Sigmoid colon (tissue), 7 donors: Measurements from ENCODE around the gene UBFD1. TPM values are rescaled to one million over a fixed set of nuclear protein-coding genes. Genes with fewer than 3 reads are reported as not detected.

Experiments used
- DNase-seq: peaks from one replicate; pipeline ENCODE4 v3.0.0-alpha.2; 2019
- H3K27ac ChIP-seq, 4 donors: fragments of 200-600 bp; sonication (generic); one replicate each; pipeline ENCODE4 v1.5.1; 2016 to 2019; ENCODE audit warnings: mild to moderate bottlenecking in 1 of 4
- H3K27me3 ChIP-seq, 3 donors: fragments of 200-600 bp; sonication (generic); one replicate each; pipeline ENCODE4 v1.5.1; 2019; ENCODE audit warnings: mild to moderate bottlenecking in 1 of 3
- H3K36me3 ChIP-seq, 4 donors: fragments of 200-600 bp; sonication (generic); one replicate each; pipeline ENCODE4 v1.5.1; 2016 to 2019
- H3K4me1 ChIP-seq, 4 donors: fragments of 200-600 bp; sonication (generic); one replicate each; pipeline ENCODE4 v1.5.1; 2017 to 2019
- H3K4me3 ChIP-seq, 4 donors: fragments of 200-600 bp; sonication (generic); one replicate each; pipeline ENCODE4 v1.5.1; 2017 to 2019; ENCODE audit warnings: mild to moderate bottlenecking in 2 of 4, moderate library complexity in 1 of 4
- H3K9me3 ChIP-seq, 4 donors: fragments of 200-600 bp in 3 of 4; sonication (generic) in 3 of 4; one replicate each; pipeline versions ENCODE4 v1.5.1 to v1.6.1; 2013 to 2019
- EP300 ChIP-seq, 4 donors: sonication (generic); formaldehyde crosslinking; IDR thresholded peaks; one replicate each; pipeline ENCODE4 v1.6.1; 2017; ENCODE audit warnings: antibody characterized with exemption in 4 of 4
- POLR2A ChIP-seq, 2 donors: fragments of 450-650 bp; IDR thresholded peaks; one replicate each; pipeline ENCODE4 v1.6.1; 2016; ENCODE audit warnings: antibody characterized with exemption in 2 of 2, mild to moderate bottlenecking in 2 of 2, moderate library complexity in 2 of 2
- POLR2AphosphoS5 ChIP-seq, 4 donors: sonication (generic); formaldehyde crosslinking; IDR thresholded peaks; one replicate each; pipeline ENCODE4 v1.6.1; 2017; ENCODE audit warnings: antibody characterized with exemption in 4 of 4
- whole genome bisulfite sequencing, 2 donors: extraction: QIAGEN DNeasy Blood & Tissue Kit; methylation state at CpG; one replicate each; pipeline ENCODE4 v1.1.7; 2013; 5-methylcytosine and 5-hydroxymethylcytosine counted together
- intact Hi-C: fragments of 100-400 bp; cut with DNase I; formaldehyde crosslinking; loops from one replicate; pipeline ENCODE4 v1.15.1; 2023
- polyA plus RNA-seq, 3 donors: library from polyadenylated mRNA; stranded (reverse); fragments of 200-250 nt; gene quantifications; one replicate each; pipeline ENCODE4 v1.2.3, GENCODE V29; 2013
- total RNA-seq, 4 donors: library from RNA; depleted of rRNA; stranded (reverse); fragments of >200 nt; gene quantifications; one replicate each; pipeline ENCODE4 v1.1.0, GENCODE V29; 2016
- TF ChIP-seq, protein P1 (sequence below), 4 experiments: fragments of 450-650 bp in 3 of 4; fragments of 200-600 bp in 1 of 4; IDR thresholded peaks; one replicate each; pipeline ENCODE4 v1.5.1; 2016 to 2019; ENCODE audit warnings: antibody characterized with exemption in 4 of 4, mild to moderate bottlenecking in 3 of 4, moderate library complexity in 2 of 4
- donor health status: healthy with polysubstance abuse.
- donor health status: Bipolar disorder and iron deficiency.
- donor health status: healthy.

The UBFD1 gene
- total and polyA plus RNA-seq, 7 donors = 8.1 to 101 (median 45.1) TPM

DNA sequence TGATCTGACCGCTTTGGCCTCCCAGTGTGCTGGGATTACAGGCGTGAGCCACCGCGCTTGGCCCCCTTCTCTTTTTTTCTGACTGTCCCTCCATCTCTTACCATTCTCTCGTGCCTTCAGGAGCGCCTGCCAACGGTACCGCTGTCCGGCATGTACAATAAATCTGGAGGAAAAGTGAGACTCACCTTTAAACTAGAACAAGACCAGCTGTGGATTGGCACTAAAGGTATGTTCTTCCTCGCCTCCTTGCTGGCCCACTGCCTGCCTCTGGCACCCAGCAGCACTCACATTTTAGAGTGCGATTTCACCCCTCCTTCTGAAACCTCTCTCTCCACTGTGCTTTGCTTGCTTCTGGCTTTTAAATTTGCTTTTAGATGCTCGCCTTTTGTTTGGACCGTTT is 5.0 kb downstream of the UBFD1 start:
- H3K9me3 ChIP-seq = no peaks in the 10 kb centered on the region
- no peak overlapping the region for H3K27ac ChIP-seq
- peaks cover 34 to 83% (median 62%) of the 10 kb centered on the region in 4 donors for H3K36me3 ChIP-seq
- intact Hi-C loops = no loop called here
- no peak for TF ChIP-seq POLR2AphosphoS5 (IDR thresholded peaks at IDR 0.05)
- no peak for TF ChIP-seq EP300 (IDR thresholded peaks at IDR 0.05)
- no peak for TF ChIP-seq POLR2A (IDR thresholded peaks at IDR 0.05)
- TF ChIP-seq, protein P1, sequence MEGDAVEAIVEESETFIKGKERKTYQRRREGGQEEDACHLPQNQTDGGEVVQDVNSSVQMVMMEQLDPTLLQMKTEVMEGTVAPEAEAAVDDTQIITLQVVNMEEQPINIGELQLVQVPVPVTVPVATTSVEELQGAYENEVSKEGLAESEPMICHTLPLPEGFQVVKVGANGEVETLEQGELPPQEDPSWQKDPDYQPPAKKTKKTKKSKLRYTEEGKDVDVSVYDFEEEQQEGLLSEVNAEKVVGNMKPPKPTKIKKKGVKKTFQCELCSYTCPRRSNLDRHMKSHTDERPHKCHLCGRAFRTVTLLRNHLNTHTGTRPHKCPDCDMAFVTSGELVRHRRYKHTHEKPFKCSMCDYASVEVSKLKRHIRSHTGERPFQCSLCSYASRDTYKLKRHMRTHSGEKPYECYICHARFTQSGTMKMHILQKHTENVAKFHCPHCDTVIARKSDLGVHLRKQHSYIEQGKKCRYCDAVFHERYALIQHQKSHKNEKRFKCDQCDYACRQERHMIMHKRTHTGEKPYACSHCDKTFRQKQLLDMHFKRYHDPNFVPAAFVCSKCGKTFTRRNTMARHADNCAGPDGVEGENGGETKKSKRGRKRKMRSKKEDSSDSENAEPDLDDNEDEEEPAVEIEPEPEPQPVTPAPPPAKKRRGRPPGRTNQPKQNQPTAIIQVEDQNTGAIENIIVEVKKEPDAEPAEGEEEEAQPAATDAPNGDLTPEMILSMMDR (IDR thresholded peaks at IDR 0.05) = no peak
- H3K4me3 ChIP-seq = no peak overlapping the region
- WGBS, 2 donors = 96% methylated on average over 13 of the region's 13 CpGs
- DNase-seq = no peak
- peaks cover 0 to 36% (median 21%) of the 10 kb centered on the region in 4 donors for H3K4me1 ChIP-seq
- H3K27me3 ChIP-seq = no peaks in the 10 kb centered on the region

DNA sequence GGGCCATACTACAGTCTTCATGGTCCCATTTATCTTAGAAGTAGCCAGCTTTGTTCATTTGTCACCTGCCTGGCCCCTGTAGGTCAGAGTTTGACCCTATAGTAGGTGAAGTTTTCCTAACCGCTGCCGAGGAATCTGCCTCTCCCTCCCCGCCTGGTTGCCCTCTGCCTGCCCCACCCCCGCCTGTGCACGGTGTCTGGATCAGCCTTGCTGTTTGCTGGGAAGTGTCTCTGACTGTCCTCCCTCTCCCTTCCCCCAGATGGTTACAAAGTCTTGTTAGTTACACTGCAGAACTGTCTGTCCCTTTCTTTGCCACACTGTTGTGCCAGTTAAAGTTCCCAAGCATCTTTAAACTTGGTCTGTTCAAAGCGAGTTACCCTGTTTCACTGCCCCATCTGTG is 5.7 kb downstream of the UBFD1 start:
- intact Hi-C loops = no loop called here
- no peak overlapping the region for H3K27ac ChIP-seq
- no peak for DNase-seq
- H3K4me1 ChIP-seq = peaks cover 0 to 33% (median 20%) of the 10 kb centered on the region in 4 donors
- WGBS, 2 donors = 94 to 96% methylated on average over 6 of the region's 6 CpGs
- no peak overlapping the region for H3K4me3 ChIP-seq
- TF ChIP-seq POLR2AphosphoS5 (IDR thresholded peaks at IDR 0.05) (no peak), POLR2A (IDR thresholded peaks at IDR 0.05) (no peak), EP300 (IDR thresholded peaks at IDR 0.05) (no peak)
- TF ChIP-seq, protein P1 (IDR thresholded peaks at IDR 0.05) = no peak
- peaks cover 38 to 90% (median 66%) of the 10 kb centered on the region in 4 donors for H3K36me3 ChIP-seq
- H3K9me3 ChIP-seq = no peaks in the 10 kb centered on the region
- H3K27me3 ChIP-seq = no peaks in the 10 kb centered on the region

DNA sequence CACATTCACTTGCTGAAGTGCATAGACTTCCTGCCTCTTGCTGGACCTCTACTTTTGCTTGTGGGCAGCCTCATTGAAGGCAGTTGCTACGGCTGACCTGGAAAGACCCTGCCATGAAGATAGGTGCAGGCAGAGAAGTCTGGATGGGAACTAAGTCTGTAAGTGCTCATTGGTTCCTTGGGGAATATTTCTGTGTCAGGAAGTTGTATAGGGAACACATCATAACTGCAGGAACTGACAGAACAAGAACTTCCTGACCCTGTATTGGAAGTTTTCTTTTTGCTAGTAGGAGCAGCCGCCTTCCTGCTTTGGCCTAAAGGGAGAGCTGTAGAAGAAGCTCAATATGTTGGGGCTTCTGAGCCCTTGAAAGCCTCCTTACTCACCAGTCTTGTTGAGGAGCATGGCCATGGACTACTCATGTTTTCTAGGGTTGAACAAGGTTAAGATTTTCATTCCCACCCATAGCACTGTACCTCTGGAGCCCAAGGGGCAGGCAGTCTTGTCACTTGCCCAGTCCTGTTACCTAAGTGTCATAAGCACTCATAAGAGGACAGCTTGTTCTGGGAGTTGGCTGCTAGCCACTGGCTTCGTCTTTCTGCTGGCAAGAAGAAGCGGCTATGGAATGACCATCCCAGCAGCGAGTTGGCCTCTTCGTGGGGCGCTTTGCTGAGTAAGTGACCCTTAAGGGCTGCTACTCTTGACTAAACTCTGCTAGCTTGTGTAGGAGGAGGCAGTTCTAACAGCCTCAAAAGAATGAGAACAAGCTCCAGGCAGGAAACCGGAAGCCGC is 7.2 kb downstream of the UBFD1 start:
- no peaks in the 10 kb centered on the region for H3K27me3 ChIP-seq
- peaks cover 0 to 17% (median 6%) of the 10 kb centered on the region in 4 donors for H3K4me1 ChIP-seq
- TF ChIP-seq EP300 (IDR thresholded peaks at IDR 0.05) = no peak
- TF ChIP-seq POLR2A (IDR thresholded peaks at IDR 0.05) = no peak
- TF ChIP-seq, protein P1 (IDR thresholded peaks at IDR 0.05) = no peak
- DNase-seq = no peak
- H3K36me3 ChIP-seq = peaks cover 38 to 100% (median 76%) of the 10 kb centered on the region in 4 donors
- H3K4me3 ChIP-seq = no peak overlapping the region
- 95 to 96% methylated on average over 9 of the region's 9 CpGs for WGBS, 2 donors
- H3K27ac ChIP-seq = no peak overlapping the region
- intact Hi-C loops = no loop called here
- no peaks in the 10 kb centered on the region for H3K9me3 ChIP-seq

DNA sequence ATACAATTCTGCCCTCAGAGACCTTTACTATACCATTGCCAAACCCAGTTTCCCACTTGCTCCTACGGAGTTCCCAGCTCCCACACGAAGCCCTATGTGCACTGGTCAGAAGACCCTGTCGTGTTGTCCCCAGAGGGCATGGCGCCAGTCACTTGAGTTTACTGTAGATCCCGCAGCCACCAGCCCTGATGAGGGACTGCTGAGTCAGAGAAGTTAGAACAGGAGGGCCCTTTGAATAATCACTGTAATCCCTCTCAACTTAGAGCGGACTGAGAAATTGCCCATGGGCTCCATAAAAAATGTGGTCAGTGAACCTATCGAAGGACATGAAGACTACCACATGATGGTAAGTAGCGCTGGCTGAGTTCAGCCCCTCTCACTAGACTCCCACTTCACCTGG is 9.2 kb downstream of the UBFD1 start:
- H3K4me1 ChIP-seq = no peaks in the 10 kb centered on the region
- no peak for DNase-seq
- no peak overlapping the region for H3K27ac ChIP-seq
- intact Hi-C loops = no loop called here
- H3K36me3 ChIP-seq = peaks cover 44 to 100% (median 77%) of the 10 kb centered on the region in 4 donors
- TF ChIP-seq POLR2AphosphoS5 (IDR thresholded peaks at IDR 0.05) (no peak), EP300 (IDR thresholded peaks at IDR 0.05) (no peak), POLR2A (IDR thresholded peaks at IDR 0.05) (no peak)
- TF ChIP-seq, protein P1 (IDR thresholded peaks at IDR 0.05) = no peak
- WGBS, 2 donors = 97% methylated on average over 8 of the region's 8 CpGs
- no peaks in the 10 kb centered on the region for H3K27me3 ChIP-seq
- no peaks in the 10 kb centered on the region for H3K9me3 ChIP-seq
- no peak overlapping the region for H3K4me3 ChIP-seq
